Measurements from ENCODE around the gene BTBD16. TPM values are rescaled to one million over a fixed set of nuclear protein-coding genes. Genes with fewer than 3 reads are reported as not detected.

BTBD16 gene
- total RNA-seq, 2 experiments from 2014 or later: not detected

- POLR2A ChIA-PET: no interaction called here
- Mint-ChIP-seq H3K27ac (no peak overlapping the region), H3K36me3 (ENCODE audit: low read depth) (no peaks in the 10 kb centered on the region), H3K4me1 (peaks cover 3% of the 10 kb centered on the region), H3K4me3 (no peak overlapping the region), H3K27me3 (peaks cover 4% of the 10 kb centered on the region), H3K9me3 (no peaks in the 10 kb centered on the region)
- no peak for DNase-seq
- CTCF ChIA-PET: interaction anchor here (0.5 to 0.9 kb wide), 2 partner anchors 13 to 193 kb away, joined by 3 read pairs; no protein-coding TSS in a partner anchor
Measured at GRCh38 chr10:122285506-122286444, 14.7 kb downstream of the BTBD16 start.

GRCh38 chr10:122286867-122287266 lies 15.8 kb downstream of the BTBD16 start:
- CTCF ChIA-PET: no interaction called here
- H3K36me3 Mint-ChIP-seq (ENCODE audit: low read depth): no peaks in the 10 kb centered on the region
- POLR2A ChIA-PET: no interaction called here
- H3K27ac Mint-ChIP-seq: no peak overlapping the region
- peaks cover 3% of the 10 kb centered on the region for H3K4me1 Mint-ChIP-seq
- H3K27me3 Mint-ChIP-seq: no peaks in the 10 kb centered on the region
- DNase-seq: no peak
- H3K9me3 Mint-ChIP-seq: no peaks in the 10 kb centered on the region
- no peak overlapping the region for H3K4me3 Mint-ChIP-seq

GRCh38 chr10:122287570-122287969 lies 16.5 kb downstream of the BTBD16 start:
- H3K36me3 Mint-ChIP-seq (ENCODE audit: low read depth): no peaks in the 10 kb centered on the region
- peaks cover 3% of the 10 kb centered on the region for H3K4me1 Mint-ChIP-seq
- CTCF ChIA-PET: interaction anchor here (0.6 kb wide), 1 partner anchor 19 kb away, joined by 3 read pairs; no protein-coding TSS in a partner anchor
- H3K27ac Mint-ChIP-seq: no peak overlapping the region
- no peak overlapping the region for H3K4me3 Mint-ChIP-seq
- DNase-seq: no peak
- no peaks in the 10 kb centered on the region for H3K27me3 Mint-ChIP-seq
- no peaks in the 10 kb centered on the region for H3K9me3 Mint-ChIP-seq
- POLR2A ChIA-PET: no interaction called here

GRCh38 chr10:122288262-122288661 lies 17.2 kb downstream of the BTBD16 start:
- Mint-ChIP-seq H3K4me1 (peaks cover 7% of the 10 kb centered on the region), H3K27ac (no peak overlapping the region), H3K27me3 (no peaks in the 10 kb centered on the region), H3K9me3 (no peaks in the 10 kb centered on the region), H3K4me3 (no peak overlapping the region), H3K36me3 (ENCODE audit: low read depth) (no peaks in the 10 kb centered on the region)
- ChIA-PET POLR2A (no interaction called here), CTCF (interaction anchor here (1.0 to 1.2 kb wide), 2 partner anchors 11 to 24 kb away, joined by 3 to 6 read pairs; no protein-coding TSS in a partner anchor)
- DNase-seq: no peak

GRCh38 chr10:122288917-122289316 lies 17.8 kb downstream of the BTBD16 start:
- no peak for DNase-seq
- H3K36me3 Mint-ChIP-seq (ENCODE audit: low read depth): no peaks in the 10 kb centered on the region
- CTCF ChIA-PET: interaction anchor here (1.0 to 1.2 kb wide), 2 partner anchors 10 to 25 kb away, joined by 3 to 6 read pairs; no protein-coding TSS in a partner anchor
- H3K27me3 Mint-ChIP-seq: no peaks in the 10 kb centered on the region
- H3K27ac Mint-ChIP-seq: no peak overlapping the region
- peaks cover 9% of the 10 kb centered on the region for H3K4me1 Mint-ChIP-seq
- POLR2A ChIA-PET: no interaction called here
- no peak overlapping the region for H3K4me3 Mint-ChIP-seq
- no peaks in the 10 kb centered on the region for H3K9me3 Mint-ChIP-seq

GRCh38 chr10:122290334-122290733 lies 19.2 kb downstream of the BTBD16 start:
- DNase-seq: no peak
- POLR2A ChIA-PET: no interaction called here
- CTCF ChIA-PET: no interaction called here
- H3K36me3 Mint-ChIP-seq (ENCODE audit: low read depth): no peaks in the 10 kb centered on the region
- peaks cover 18% of the 10 kb centered on the region for H3K4me1 Mint-ChIP-seq
- no peaks in the 10 kb centered on the region for H3K9me3 Mint-ChIP-seq
- no peak overlapping the region for H3K4me3 Mint-ChIP-seq
- H3K27me3 Mint-ChIP-seq: no peaks in the 10 kb centered on the region
- no peak overlapping the region for H3K27ac Mint-ChIP-seq

- DNase-seq: no peak
- H3K36me3 Mint-ChIP-seq (ENCODE audit: low read depth): no peaks in the 10 kb centered on the region
- H3K27ac Mint-ChIP-seq: no peak overlapping the region
- ChIA-PET POLR2A (no interaction called here), CTCF (interaction anchor here (0.7 to 1.0 kb wide), 2 partner anchors 88 to 560 kb away, joined by 3 read pairs; no protein-coding TSS in a partner anchor)
- peaks cover 24% of the 10 kb centered on the region for H3K4me1 Mint-ChIP-seq
- no peak overlapping the region for H3K4me3 Mint-ChIP-seq
- no peaks in the 10 kb centered on the region for H3K27me3 Mint-ChIP-seq
- no peaks in the 10 kb centered on the region for H3K9me3 Mint-ChIP-seq
Measured at GRCh38 chr10:122290833-122291532, 19.9 kb downstream of the BTBD16 start.

GRCh38 chr10:122291739-122292138 lies 20.6 kb downstream of the BTBD16 start:
- Mint-ChIP-seq H3K4me3 (no peak overlapping the region), H3K27me3 (peaks cover 4% of the 10 kb centered on the region), H3K36me3 (ENCODE audit: low read depth) (no peaks in the 10 kb centered on the region), H3K27ac (no peak overlapping the region), H3K9me3 (no peaks in the 10 kb centered on the region), H3K4me1 (peaks cover 24% of the 10 kb centered on the region)
- DNase-seq: no peak
- ChIA-PET POLR2A (no interaction called here), CTCF (interaction anchor here (0.7 to 1.0 kb wide), 2 partner anchors 87 to 559 kb away, joined by 3 read pairs; no protein-coding TSS in a partner anchor)

GRCh38 chr10:122292376-122292775 lies 21.3 kb downstream of the BTBD16 start:
- Mint-ChIP-seq H3K27ac (no peak overlapping the region), H3K9me3 (no peaks in the 10 kb centered on the region), H3K4me3 (no peak overlapping the region), H3K27me3 (peaks cover 4% of the 10 kb centered on the region), H3K36me3 (ENCODE audit: low read depth) (no peaks in the 10 kb centered on the region), H3K4me1 (peaks cover 24% of the 10 kb centered on the region)
- no peak for DNase-seq
- ChIA-PET CTCF (interaction anchor here (1.0 kb wide), 1 partner anchor 86 kb away, joined by 3 read pairs; no protein-coding TSS in a partner anchor), POLR2A (no interaction called here)

- Mint-ChIP-seq H3K4me3 (no peak overlapping the region), H3K27me3 (peaks cover 4% of the 10 kb centered on the region), H3K36me3 (ENCODE audit: low read depth) (no peaks in the 10 kb centered on the region), H3K4me1 (peaks cover 24% of the 10 kb centered on the region), H3K9me3 (no peaks in the 10 kb centered on the region), H3K27ac (no peak overlapping the region)
- POLR2A ChIA-PET: no interaction called here
- DNase-seq: no peak
- CTCF ChIA-PET: no interaction called here
Measured at GRCh38 chr10:122293156-122293960, 22.3 kb downstream of the BTBD16 start.

- Mint-ChIP-seq H3K9me3 (no peaks in the 10 kb centered on the region), H3K4me3 (no peak overlapping the region), H3K4me1 (peaks cover 27% of the 10 kb centered on the region), H3K27me3 (peaks cover 4% of the 10 kb centered on the region), H3K36me3 (ENCODE audit: low read depth) (no peaks in the 10 kb centered on the region), H3K27ac (no peak overlapping the region)
- DNase-seq: no peak
- POLR2A ChIA-PET: no interaction called here
- CTCF ChIA-PET: no interaction called here
Measured at GRCh38 chr10:122293961-122294380, 22.9 kb downstream of the BTBD16 start.

- CTCF ChIA-PET: no interaction called here
- no peaks in the 10 kb centered on the region for H3K9me3 Mint-ChIP-seq
- peak overlapping the region; percentile 38 for H3K27ac Mint-ChIP-seq
- peaks cover 28% of the 10 kb centered on the region for H3K4me1 Mint-ChIP-seq
- no peaks in the 10 kb centered on the region for H3K36me3 Mint-ChIP-seq (ENCODE audit: low read depth)
- H3K4me3 Mint-ChIP-seq: no peak overlapping the region
- POLR2A ChIA-PET: no interaction called here
- peaks cover 4% of the 10 kb centered on the region for H3K27me3 Mint-ChIP-seq
- no peak for DNase-seq
Measured at GRCh38 chr10:122294511-122295450, 23.7 kb downstream of the BTBD16 start.
